Measurements from ENCODE around the gene MIX23. TPM values are rescaled to one million over a fixed set of nuclear protein-coding genes. Genes with fewer than 3 reads are reported as not detected.

MIX23 gene
- total RNA-seq, 1 donor from 2014 or later = 33.2 TPM

GRCh38 chr3:122405015-122405414, 22.0 kb upstream of the MIX23 start:
- H3K27me3 Mint-ChIP-seq (ENCODE audit: unreplicated experiment) = no peaks in the 10 kb centered on the region
- DNase-seq (ENCODE audit: low spot score) = no peak
- TF ChIP-seq, protein P1, sequence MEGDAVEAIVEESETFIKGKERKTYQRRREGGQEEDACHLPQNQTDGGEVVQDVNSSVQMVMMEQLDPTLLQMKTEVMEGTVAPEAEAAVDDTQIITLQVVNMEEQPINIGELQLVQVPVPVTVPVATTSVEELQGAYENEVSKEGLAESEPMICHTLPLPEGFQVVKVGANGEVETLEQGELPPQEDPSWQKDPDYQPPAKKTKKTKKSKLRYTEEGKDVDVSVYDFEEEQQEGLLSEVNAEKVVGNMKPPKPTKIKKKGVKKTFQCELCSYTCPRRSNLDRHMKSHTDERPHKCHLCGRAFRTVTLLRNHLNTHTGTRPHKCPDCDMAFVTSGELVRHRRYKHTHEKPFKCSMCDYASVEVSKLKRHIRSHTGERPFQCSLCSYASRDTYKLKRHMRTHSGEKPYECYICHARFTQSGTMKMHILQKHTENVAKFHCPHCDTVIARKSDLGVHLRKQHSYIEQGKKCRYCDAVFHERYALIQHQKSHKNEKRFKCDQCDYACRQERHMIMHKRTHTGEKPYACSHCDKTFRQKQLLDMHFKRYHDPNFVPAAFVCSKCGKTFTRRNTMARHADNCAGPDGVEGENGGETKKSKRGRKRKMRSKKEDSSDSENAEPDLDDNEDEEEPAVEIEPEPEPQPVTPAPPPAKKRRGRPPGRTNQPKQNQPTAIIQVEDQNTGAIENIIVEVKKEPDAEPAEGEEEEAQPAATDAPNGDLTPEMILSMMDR (IDR thresholded peaks at IDR 0.05; ENCODE audit: unreplicated experiment) = no peak
- no peak overlapping the region for H3K27ac Mint-ChIP-seq (ENCODE audit: unreplicated experiment)
- H3K4me3 Mint-ChIP-seq (ENCODE audit: unreplicated experiment) = no peak overlapping the region
- H3K4me1 Mint-ChIP-seq (ENCODE audit: unreplicated experiment) = peaks cover 8% of the 10 kb centered on the region
- H3K9me3 Mint-ChIP-seq (ENCODE audit: unreplicated experiment) = no peaks in the 10 kb centered on the region
- H3K36me3 Mint-ChIP-seq (ENCODE audit: low read depth, unreplicated experiment) = peaks cover 5% of the 10 kb centered on the region

DNA sequence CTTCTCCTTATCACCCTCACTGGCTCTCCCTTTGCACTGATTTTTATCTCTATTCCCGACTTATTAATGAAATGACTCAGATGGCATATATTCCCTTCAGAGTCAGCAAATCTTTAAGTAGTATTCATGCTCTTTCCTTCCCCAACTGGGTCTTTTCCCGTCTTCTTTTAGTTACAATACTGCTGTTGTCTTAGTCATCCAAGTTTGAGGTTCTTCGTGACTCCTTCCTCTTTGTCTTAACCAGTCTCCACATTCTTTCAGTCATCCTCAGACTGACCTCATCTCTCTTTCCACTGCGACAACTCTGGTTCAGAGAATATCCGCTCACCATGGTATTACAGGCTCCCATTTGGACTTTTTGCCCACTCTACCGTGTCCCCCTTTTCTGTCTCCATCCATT, 20.5 kb upstream of the MIX23 start:
- H3K4me3 Mint-ChIP-seq (ENCODE audit: unreplicated experiment) = no peak overlapping the region
- H3K9me3 Mint-ChIP-seq (ENCODE audit: unreplicated experiment) = no peaks in the 10 kb centered on the region
- H3K4me1 Mint-ChIP-seq (ENCODE audit: unreplicated experiment) = peaks cover 8% of the 10 kb centered on the region
- H3K27ac Mint-ChIP-seq (ENCODE audit: unreplicated experiment) = no peak overlapping the region
- no peaks in the 10 kb centered on the region for H3K27me3 Mint-ChIP-seq (ENCODE audit: unreplicated experiment)
- H3K36me3 Mint-ChIP-seq (ENCODE audit: low read depth, unreplicated experiment) = no peaks in the 10 kb centered on the region
- TF ChIP-seq, protein P1 (IDR thresholded peaks at IDR 0.05; ENCODE audit: unreplicated experiment) = no peak
- DNase-seq (ENCODE audit: low spot score) = no peak

DNA sequence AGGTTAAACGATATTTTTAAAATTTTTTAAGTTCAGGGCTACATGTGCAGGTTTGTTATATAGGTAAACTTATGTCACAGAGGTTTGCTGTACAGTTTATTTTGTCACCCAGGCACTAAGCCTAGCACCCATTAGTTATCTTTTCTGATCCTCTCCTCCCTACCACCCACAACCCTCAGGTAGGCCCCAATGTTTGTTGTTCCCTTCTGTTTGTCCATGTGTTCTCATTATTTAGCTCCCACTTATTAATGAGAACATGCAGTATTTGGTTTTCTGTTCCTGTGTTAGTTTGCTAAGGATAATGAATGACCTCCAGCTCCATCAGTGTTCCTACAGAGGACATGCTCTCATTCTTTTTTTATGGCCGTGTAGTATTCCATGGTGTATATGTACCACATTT, 15.9 kb upstream of the MIX23 start:
- no peak overlapping the region for H3K4me3 Mint-ChIP-seq (ENCODE audit: unreplicated experiment)
- no peaks in the 10 kb centered on the region for H3K4me1 Mint-ChIP-seq (ENCODE audit: unreplicated experiment)
- H3K27ac Mint-ChIP-seq (ENCODE audit: unreplicated experiment) = no peak overlapping the region
- no peaks in the 10 kb centered on the region for H3K9me3 Mint-ChIP-seq (ENCODE audit: unreplicated experiment)
- TF ChIP-seq, protein P1 (IDR thresholded peaks at IDR 0.05; ENCODE audit: unreplicated experiment) = no peak
- H3K27me3 Mint-ChIP-seq (ENCODE audit: unreplicated experiment) = peaks cover 3% of the 10 kb centered on the region
- no peak for DNase-seq (ENCODE audit: low spot score)
- H3K36me3 Mint-ChIP-seq (ENCODE audit: low read depth, unreplicated experiment) = no peaks in the 10 kb centered on the region

- H3K4me1 Mint-ChIP-seq (ENCODE audit: unreplicated experiment) = no peaks in the 10 kb centered on the region
- DNase-seq (ENCODE audit: low spot score) = no peak
- TF ChIP-seq, protein P1 (IDR thresholded peaks at IDR 0.05; ENCODE audit: unreplicated experiment) = no peak
- no peak overlapping the region for H3K27ac Mint-ChIP-seq (ENCODE audit: unreplicated experiment)
- H3K36me3 Mint-ChIP-seq (ENCODE audit: low read depth, unreplicated experiment) = no peaks in the 10 kb centered on the region
- H3K27me3 Mint-ChIP-seq (ENCODE audit: unreplicated experiment) = peaks cover 3% of the 10 kb centered on the region
- H3K4me3 Mint-ChIP-seq (ENCODE audit: unreplicated experiment) = no peak overlapping the region
- H3K9me3 Mint-ChIP-seq (ENCODE audit: unreplicated experiment) = no peaks in the 10 kb centered on the region
Observed at GRCh38 chr3:122397201-122397600, 14.2 kb upstream of the MIX23 start.

DNA sequence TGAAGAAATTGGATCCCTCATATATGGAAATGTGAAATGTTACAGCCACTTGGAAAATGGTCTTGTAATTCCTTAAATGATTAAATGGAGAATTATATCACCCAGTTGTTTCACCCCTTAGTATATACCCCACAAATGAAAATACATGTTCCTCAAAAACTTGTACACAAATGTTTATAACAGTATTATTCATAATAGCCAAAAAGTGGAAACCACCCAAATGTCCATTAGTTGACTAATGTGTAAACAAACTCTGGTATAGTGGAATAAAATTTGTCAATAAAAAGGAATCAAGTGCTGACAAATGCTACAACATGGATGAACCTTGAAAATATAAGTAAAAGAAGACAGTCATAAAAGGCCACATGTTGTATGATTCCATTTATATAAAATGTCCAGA, 13.5 kb upstream of the MIX23 start:
- Mint-ChIP-seq H3K36me3 (ENCODE audit: low read depth, unreplicated experiment) (no peaks in the 10 kb centered on the region), H3K4me1 (ENCODE audit: unreplicated experiment) (no peaks in the 10 kb centered on the region), H3K4me3 (ENCODE audit: unreplicated experiment) (no peak overlapping the region), H3K27me3 (ENCODE audit: unreplicated experiment) (peaks cover 3% of the 10 kb centered on the region), H3K27ac (ENCODE audit: unreplicated experiment) (no peak overlapping the region), H3K9me3 (ENCODE audit: unreplicated experiment) (no peaks in the 10 kb centered on the region)
- TF ChIP-seq, protein P1 (IDR thresholded peaks at IDR 0.05; ENCODE audit: unreplicated experiment) = no peak
- DNase-seq (ENCODE audit: low spot score) = no peak
